SK-N-SH (cell line): ENCODE data around the gene HIF3A.

Experiments
- CTCF ChIP-seq: fragments of 200-600 bp; sonication (generic); IDR thresholded peaks from 2 replicates; pipeline ENCODE4 v1.6.1; 2017; ENCODE audit warnings: antibody characterized with exemption, mild to moderate bottlenecking, moderate library complexity
- RAD21 ChIP-seq: IDR thresholded peaks from 2 replicates; pipeline ENCODE4 v1.6.1; 2012; ENCODE audit warnings: mild to moderate bottlenecking, low read length
- USF1 ChIP-seq: IDR thresholded peaks from 2 replicates; pipeline ENCODE4 v1.4.0; 2012; ENCODE audit warnings: low read depth, borderline replicate concordance
- YY1 ChIP-seq: IDR thresholded peaks from 2 replicates; pipeline ENCODE4 v1.4.0; 2012; ENCODE audit warnings: low read depth, mild to moderate bottlenecking

DNA sequence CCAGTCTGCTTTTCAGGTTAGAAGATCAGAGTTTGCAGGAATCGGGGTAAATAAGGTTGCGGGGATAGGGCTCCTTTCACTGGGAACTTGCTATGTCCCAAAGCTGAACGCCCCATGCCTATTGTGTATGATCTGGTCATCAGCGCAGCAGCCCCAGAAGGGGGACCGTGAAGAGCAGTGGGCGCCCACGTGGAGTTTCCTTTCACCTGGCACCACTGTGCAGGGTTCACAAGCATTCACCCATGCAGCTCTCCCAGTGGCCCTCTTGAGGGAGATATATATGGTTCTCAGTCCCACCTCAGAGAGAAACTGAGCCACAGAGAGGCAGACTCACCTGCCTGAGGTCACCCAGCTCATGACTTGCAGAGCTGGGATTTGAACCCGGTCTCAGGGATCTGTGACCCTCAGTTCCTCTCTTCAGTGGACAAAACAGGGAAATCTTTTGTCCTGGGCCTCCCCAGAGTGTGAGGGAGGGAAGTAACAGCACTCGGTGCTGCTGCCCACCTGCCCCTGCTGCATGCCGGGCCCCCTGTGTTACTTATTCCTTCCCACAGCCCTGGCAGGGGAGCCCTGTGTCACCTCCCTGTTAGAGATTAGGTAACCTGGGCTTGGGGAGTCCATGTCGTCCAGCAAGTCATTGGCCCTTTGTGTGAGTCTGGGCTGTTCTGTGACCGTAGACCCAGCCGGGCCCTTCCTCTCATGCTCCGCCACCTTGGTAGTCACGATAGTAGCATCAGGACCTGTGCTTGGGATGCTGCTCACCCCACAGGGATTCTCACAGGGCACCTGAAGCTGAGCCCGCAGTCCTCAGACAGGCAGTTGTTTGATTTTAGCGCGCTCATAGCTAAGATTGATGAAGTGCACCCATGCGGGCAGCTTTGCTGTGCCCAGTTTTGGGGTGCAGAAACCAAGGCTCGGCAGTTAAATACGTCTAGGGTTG, 78.0 kb downstream of the HIF3A start:
- no peak for TF ChIP-seq YY1
- TF ChIP-seq RAD21 = no peak
- TF ChIP-seq USF1 = no peak
- TF ChIP-seq CTCF = no peak
